HFFc6 (cell line): ENCODE data around the gene ACOXL. TPM values are rescaled to one million over a fixed set of nuclear protein-coding genes. Genes with fewer than 3 reads are reported as not detected.

Experiments used
- DNase-seq: peaks from one replicate; pipeline ENCODE4 v3.0.0-alpha.2; 2018
- H3K27ac Mint-ChIP-seq: 2 replicates; pipeline ENCODE4 v1.8.0; 2020; ENCODE audit warnings: mild to moderate bottlenecking, mixed read lengths
- H3K27me3 Mint-ChIP-seq: 2 replicates; pipeline ENCODE4 v1.8.0; 2021; ENCODE audit warnings: mild to moderate bottlenecking, moderate library complexity, mixed read lengths; ENCODE audit not compliant: insufficient read depth
- H3K36me3 Mint-ChIP-seq: 2 replicates; pipeline ENCODE4 v1.8.0; 2021; ENCODE audit warnings: low read depth, mixed read lengths
- H3K4me1 Mint-ChIP-seq: 2 replicates; pipeline ENCODE4 v1.8.0; 2020; ENCODE audit warnings: low read depth, mixed read lengths
- H3K4me3 Mint-ChIP-seq: 2 replicates; pipeline ENCODE4 v1.8.0; 2020; ENCODE audit warnings: mild to moderate bottlenecking, moderate library complexity, mixed read lengths
- H3K9me3 Mint-ChIP-seq: 2 replicates; pipeline ENCODE4 v1.8.0; 2020; ENCODE audit warnings: mild to moderate bottlenecking, mixed read lengths
- CTCF ChIP-seq: fragments of 200-600 bp; sonication (generic); IDR thresholded peaks from 2 replicates; pipeline ENCODE4 v1.5.0; 2021; ENCODE audit warnings: antibody characterized with exemption, mild to moderate bottlenecking
- total RNA-seq, 6 experiments: library from RNA; stranded (reverse); fragmentation: NEBNext Ultra II Directional; extraction: Animal tissue kit (Norgen Biotek cat#: 25700); gene quantifications; 2 replicates in 1 of 6; 3 replicates in 5 of 6; pipeline ENCODE4 v1.2.3, GENCODE V29; 2021

ACOXL gene
- total RNA-seq, 6 experiments from 2014 or later = not detected

GRCh38 chr2:111034606-111035005 lies 302.2 kb downstream of the ACOXL start:
- Mint-ChIP-seq H3K4me1 (peaks cover 16% of the 10 kb centered on the region), H3K27ac (no peak overlapping the region), H3K4me3 (no peak overlapping the region)

GRCh38 chr2:111035830-111036441 lies 303.6 kb downstream of the ACOXL start:
- no peak overlapping the region for H3K4me3 Mint-ChIP-seq
- peaks cover 53% of the 10 kb centered on the region for H3K27me3 Mint-ChIP-seq
- H3K9me3 Mint-ChIP-seq = no peaks in the 10 kb centered on the region
- H3K27ac Mint-ChIP-seq = no peak overlapping the region
- no peak for TF ChIP-seq CTCF
- no peak for DNase-seq
- H3K4me1 Mint-ChIP-seq = peaks cover 16% of the 10 kb centered on the region
- H3K36me3 Mint-ChIP-seq = no peaks in the 10 kb centered on the region

More at GRCh38 chr2:111034606-111035005, 302.2 kb downstream of the ACOXL start:
- Mint-ChIP-seq H3K36me3 (no peaks in the 10 kb centered on the region), H3K9me3 (no peaks in the 10 kb centered on the region), H3K27me3 (peaks cover 53% of the 10 kb centered on the region)
- TF ChIP-seq CTCF = no peak
- DNase-seq = no peak

- TF ChIP-seq CTCF = no peak
- DNase-seq = no peak
- Mint-ChIP-seq H3K27ac (no peak overlapping the region), H3K36me3 (no peaks in the 10 kb centered on the region), H3K4me3 (no peak overlapping the region), H3K4me1 (peaks cover 14% of the 10 kb centered on the region), H3K27me3 (peaks cover 54% of the 10 kb centered on the region), H3K9me3 (no peaks in the 10 kb centered on the region)
These were observed 304.8 kb downstream of the ACOXL start for GRCh38 chr2:111037128-111037527.

- Mint-ChIP-seq H3K4me3 (no peak overlapping the region), H3K4me1 (no peaks in the 10 kb centered on the region), H3K27me3 (peaks cover 66% of the 10 kb centered on the region), H3K36me3 (no peaks in the 10 kb centered on the region), H3K9me3 (no peaks in the 10 kb centered on the region), H3K27ac (no peak overlapping the region)
- DNase-seq = no peak
- no peak for TF ChIP-seq CTCF
These were observed 307.4 kb downstream of the ACOXL start for GRCh38 chr2:111039628-111040383.

GRCh38 chr2:111041398-111042202 lies 309.2 kb downstream of the ACOXL start:
- no peak for TF ChIP-seq CTCF
- H3K27me3 Mint-ChIP-seq = peaks cover 72% of the 10 kb centered on the region
- no peak overlapping the region for H3K27ac Mint-ChIP-seq
- H3K9me3 Mint-ChIP-seq = no peaks in the 10 kb centered on the region
- no peaks in the 10 kb centered on the region for H3K36me3 Mint-ChIP-seq
- H3K4me3 Mint-ChIP-seq = no peak overlapping the region
- no peaks in the 10 kb centered on the region for H3K4me1 Mint-ChIP-seq
- DNase-seq = no peak
